Measurements from ENCODE around the gene FNIP1. TPM values are rescaled to one million over a fixed set of nuclear protein-coding genes. Genes with fewer than 3 reads are reported as not detected.

The FNIP1 gene
- total and polyA plus RNA-seq, 2 experiments from 2014 or later = 8.2 to 27.9 TPM

- peaks cover 7% of the 10 kb centered on the region for H3K27me3 Mint-ChIP-seq (ENCODE audit: insufficient read depth, low read depth, poor library complexity)
- Histone ChIP-seq H3K4me2 (peak overlapping the region; percentile 80), H3F3A (replicated peaks; ENCODE audit: low read depth) (peaks cover 7% of the 10 kb centered on the region), H2AFZ (no peak overlapping the region), H3K9me2 (ENCODE audit: insufficient read depth) (no peaks in the 10 kb centered on the region), H3K36me3 (ENCODE audit: insufficient read depth) (no peaks in the 10 kb centered on the region), H3K4me1 (ENCODE audit: insufficient read depth) (peaks cover 38% of the 10 kb centered on the region), H4K20me1 (replicated peaks; ENCODE audit: insufficient read depth) (peaks cover 5% of the 10 kb centered on the region), H3K27me3 (ENCODE audit: insufficient read depth) (no peaks in the 10 kb centered on the region), H3K27ac (ENCODE audit: low read depth) (peak overlapping the region; percentile 33; the same call in 1 of the 2 replicates), H3K79me2 (replicated peaks; ENCODE audit: insufficient read depth) (peaks cover 55% of the 10 kb centered on the region), H3K4me3 (peak overlapping the region; percentile 73)
- no peak for ATAC-seq
- no peak for DNase-seq (ENCODE audit: low spot score)
- H3K36me3 Mint-ChIP-seq (ENCODE audit: low read depth) = no peaks in the 10 kb centered on the region
- peak overlapping the region; percentile 98 for H3K27ac Mint-ChIP-seq
- no peaks in the 10 kb centered on the region; the same call in 2 of the 3 replicates for H3K9me3 Mint-ChIP-seq
- peaks cover 4% of the 10 kb centered on the region for H3K4me1 Mint-ChIP-seq
- TF ChIP-seq ZNF114 (CRISPR knock-in tag; IDR thresholded peaks at IDR 0.05) (no peak), CREB1 (CRISPR knock-in tag; IDR thresholded peaks at IDR 0.05; ENCODE audit: low read depth) (no peak), ZNF331 (CRISPR knock-in tag; IDR thresholded peaks at IDR 0.05; ENCODE audit: low read depth) (no peak), JUNB (IDR thresholded peaks at IDR 0.05; ENCODE audit: unreplicated experiment) (no peak), NANOG (IDR thresholded peaks at IDR 0.05; ENCODE audit: borderline replicate concordance) (no peak), REST (IDR thresholded peaks at IDR 0.05; ENCODE audit: unreplicated experiment) (no peak), STAT1 (IDR thresholded peaks at IDR 0.05; ENCODE audit: unreplicated experiment) (no peak), EZH2 (IDR thresholded peaks at IDR 0.05; ENCODE audit: low read depth, unreplicated experiment) (no peak), POLR2AphosphoS5 (IDR thresholded peaks at IDR 0.05; ENCODE audit: low read depth) (no peak), CTCF (conservative IDR thresholded peaks at IDR 0.05; ENCODE audit: low read depth in 2 of 2) (no peak), EZH2phosphoT487 (IDR thresholded peaks at IDR 0.05; ENCODE audit: unreplicated experiment) (no peak), ETS1 (IDR thresholded peaks at IDR 0.05) (no peak), ZNF462 (CRISPR knock-in tag; IDR thresholded peaks at IDR 0.05) (no peak)
- H3K4me3 Mint-ChIP-seq = peak overlapping the region; percentile 98
Measured at GRCh38 chr5:131634238-131634637, 162.6 kb downstream of the FNIP1 start.

All from GM23338 (cell line).